Neural cell (in vitro differentiated cells): ENCODE results near the gene HIBADH. TPM values are rescaled to one million over a fixed set of nuclear protein-coding genes. Genes with fewer than 3 reads are reported as not detected.
"Not testable (repeated sequence)": the region's sequence is repeated elsewhere in the genome, so short reads cannot be mapped to it uniquely, and the experiment has no call there.

Experiments
- H2AFZ ChIP-seq: fragments of 200-600, 300-800 bp; sonication (generic), shearing (Covaris generic); 2 replicates; pipeline ENCODE4 v1.6.0; 2014; ENCODE audit warnings: low read depth, mild to moderate bottlenecking, antibody characterized with exemption, low read length, moderate library complexity
- H3F3A ChIP-seq: fragments of 200-600 bp; shearing (Covaris generic); 2 replicates; pipeline ENCODE4 v1.6.1; 2016; ENCODE audit warnings: mild to moderate bottlenecking, moderate library complexity, mixed read lengths, antibody characterized with exemption, low read length; ENCODE audit not compliant: insufficient read depth, poor library complexity, severe bottlenecking
- H3K27ac ChIP-seq: fragments of 200-600, 300-800 bp; sonication (generic), shearing (Covaris generic); 2 replicates; pipeline ENCODE4 v1.5.1; 2014; ENCODE audit warnings: mild to moderate bottlenecking, low read length, moderate library complexity
- H3K27me3 ChIP-seq: fragments of 300-800, 200-600 bp; sonication (generic), shearing (Covaris generic); 2 replicates; pipeline ENCODE4 v1.6.0; 2014; ENCODE audit warnings: mild to moderate bottlenecking, low read depth, low read length, moderate library complexity; ENCODE audit not compliant: insufficient read depth
- H3K36me3 ChIP-seq: fragments of 300-800, 200-600 bp; sonication (generic), shearing (Covaris generic); 2 replicates; pipeline ENCODE4 v1.5.1; 2014; ENCODE audit warnings: mild to moderate bottlenecking, antibody characterized with exemption, low read length, moderate library complexity; ENCODE audit not compliant: insufficient read depth
- H3K4me2 ChIP-seq: fragments of 300-800, 200-600 bp; sonication (generic), shearing (Covaris generic); 2 replicates; pipeline ENCODE4 v1.6.0; 2014; ENCODE audit warnings: mild to moderate bottlenecking, low read length
- H3K4me3 ChIP-seq: fragments of 300-800, 200-600 bp; sonication (generic), shearing (Covaris generic); 2 replicates; pipeline ENCODE4 v1.5.1; 2014; ENCODE audit warnings: mild to moderate bottlenecking, low read length, moderate library complexity
- H3K79me2 ChIP-seq: fragments of 200-600 bp; shearing (Covaris generic); replicated peaks from 2 replicates; pipeline ENCODE4 v1.6.0; 2014; ENCODE audit warnings: mild to moderate bottlenecking, low read length, moderate library complexity; ENCODE audit not compliant: insufficient read depth
- H3K9ac ChIP-seq: fragments of 300-800, 200-600 bp; sonication (generic), shearing (Covaris generic); 2 replicates; pipeline ENCODE4 v1.6.1; 2016; ENCODE audit warnings: mild to moderate bottlenecking, low read length, mixed read lengths
- H3K9me2 ChIP-seq: fragments of 200-600 bp; shearing (Covaris generic); 2 replicates; pipeline ENCODE4 v1.6.1; 2016; ENCODE audit warnings: mild to moderate bottlenecking, low read length, mixed read lengths; ENCODE audit not compliant: insufficient read depth
- H3K9me3 ChIP-seq: fragments of 200-600, 300-800 bp; sonication (generic), shearing (Covaris generic); 2 replicates; pipeline ENCODE4 v1.6.1; 2016; ENCODE audit warnings: mild to moderate bottlenecking, mixed run types, low read length, moderate library complexity, mixed read lengths
- H4K20me1 ChIP-seq: fragments of 200-600 bp; shearing (Covaris generic); 2 replicates; pipeline ENCODE4 v1.6.1; 2016; ENCODE audit warnings: mild to moderate bottlenecking, mixed run types; ENCODE audit not compliant: insufficient read depth
- CTCF ChIP-seq: fragments of 450-650 bp; IDR thresholded peaks from 2 replicates; pipeline ENCODE4 v1.5.1; 2014; ENCODE audit warnings: antibody characterized with exemption, mild to moderate bottlenecking, moderate library complexity; ENCODE audit not compliant: poor library complexity, severe bottlenecking
- EP300 ChIP-seq: fragments of 450-650 bp; conservative IDR thresholded peaks from 2 replicates; pipeline ENCODE4 v1.6.1; 2014; ENCODE audit warnings: antibody characterized with exemption, mild to moderate bottlenecking, moderate library complexity; ENCODE audit not compliant: poor library complexity, severe bottlenecking
- EZH2 ChIP-seq: fragments of 200-600, 300-800 bp; shearing (Covaris generic), sonication (generic); IDR thresholded peaks from 2 replicates; pipeline ENCODE4 v1.6.1; 2014; ENCODE audit warnings: antibody characterized with exemption, low read length, borderline replicate concordance, mild to moderate bottlenecking; ENCODE audit not compliant: insufficient read depth, poor library complexity, severe bottlenecking
- MXI1 ChIP-seq: fragments of 450-650 bp; conservative IDR thresholded peaks from 2 replicates; pipeline ENCODE4 v1.6.1; 2014; ENCODE audit warnings: antibody characterized with exemption, mild to moderate bottlenecking; ENCODE audit not compliant: poor library complexity, severe bottlenecking
- POLR2AphosphoS5 ChIP-seq: IDR thresholded peaks from 2 replicates; pipeline ENCODE4 v1.6.1; 2012
- RAD21 ChIP-seq: fragments of 450-650 bp; conservative IDR thresholded peaks from 2 replicates; pipeline ENCODE4 v1.6.1; 2014; ENCODE audit warnings: antibody characterized with exemption, mild to moderate bottlenecking, moderate library complexity
- REST ChIP-seq: IDR thresholded peaks from 2 replicates; pipeline ENCODE4 v1.6.1; 2012; ENCODE audit warnings: borderline replicate concordance
- SMC3 ChIP-seq: fragments of 450-650 bp; conservative IDR thresholded peaks from 2 replicates; pipeline ENCODE4 v1.6.1; 2014; ENCODE audit warnings: antibody characterized with exemption, mild to moderate bottlenecking, moderate library complexity; ENCODE audit not compliant: poor library complexity
- TAF1 ChIP-seq: IDR thresholded peaks from 2 replicates; pipeline ENCODE4 v1.6.1; 2012; ENCODE audit warnings: low read depth
- polyA plus RNA-seq: library from polyadenylated mRNA; depleted of rRNA; stranded (reverse); fragments of >200 nt; gene quantifications from 2 replicates; pipeline ENCODE4 v1.2.3, GENCODE V29; 2014

The HIBADH gene
- polyA plus RNA-seq, 1 donor from 2014 or later = 14.4 TPM

- no peaks in the 10 kb centered on the region for H3F3A ChIP-seq
- H3K4me2 ChIP-seq = no peak overlapping the region
- no peak overlapping the region for H3K27ac ChIP-seq
- H3K9ac ChIP-seq = no peak overlapping the region
- H3K4me3 ChIP-seq = no peak overlapping the region
- no peaks in the 10 kb centered on the region for H3K36me3 ChIP-seq
- no peaks in the 10 kb centered on the region for H3K27me3 ChIP-seq
- H3K9me2 ChIP-seq = no peaks in the 10 kb centered on the region
- no peaks in the 10 kb centered on the region for H4K20me1 ChIP-seq
- no peaks in the 10 kb centered on the region for H3K79me2 ChIP-seq
- no peaks in the 10 kb centered on the region for H3K9me3 ChIP-seq
- no peak for TF ChIP-seq REST
- no peak for TF ChIP-seq TAF1
- no peak overlapping the region for H2AFZ ChIP-seq
These were observed 21.7 kb downstream of the HIBADH start for GRCh38 chr7:27640884-27641574.

- no peaks in the 10 kb centered on the region for H3K79me2 ChIP-seq
- TF ChIP-seq EZH2 = no peak
- TF ChIP-seq SMC3 = no peak
- TF ChIP-seq MXI1 = no peak
- no peak for TF ChIP-seq REST
- TF ChIP-seq EP300 = no peak
- no peak for TF ChIP-seq POLR2AphosphoS5
- no peak for TF ChIP-seq TAF1
- no peak for TF ChIP-seq RAD21
- TF ChIP-seq CTCF = no peak
- H3K9ac ChIP-seq = no peak overlapping the region
- no peaks in the 10 kb centered on the region for H3K9me3 ChIP-seq
- no peaks in the 10 kb centered on the region for H3K36me3 ChIP-seq
- no peaks in the 10 kb centered on the region for H3K27me3 ChIP-seq
- H3F3A ChIP-seq = no peaks in the 10 kb centered on the region
- H3K27ac ChIP-seq = no peak overlapping the region
- no peak overlapping the region for H2AFZ ChIP-seq
- no peaks in the 10 kb centered on the region for H4K20me1 ChIP-seq
- H3K4me3 ChIP-seq = no peak overlapping the region
- no peak overlapping the region for H3K4me2 ChIP-seq
- H3K9me2 ChIP-seq = no peaks in the 10 kb centered on the region
These were observed 22.8 kb downstream of the HIBADH start for GRCh38 chr7:27639851-27640250.

GRCh38 chr7:27639048-27639447 is 23.6 kb downstream of the HIBADH start:
- H3K9me3 ChIP-seq, H3F3A ChIP-seq, H4K20me1 ChIP-seq, H3K27ac ChIP-seq, H3K36me3 ChIP-seq, H3K9ac ChIP-seq, H3K79me2 ChIP-seq, H2AFZ ChIP-seq, H3K9me2 ChIP-seq, H3K4me2 ChIP-seq, H3K27me3 ChIP-seq, H3K4me3 ChIP-seq: not testable (repeated sequence)
